ENCODE data around the gene APP.

The APP gene

DNA sequence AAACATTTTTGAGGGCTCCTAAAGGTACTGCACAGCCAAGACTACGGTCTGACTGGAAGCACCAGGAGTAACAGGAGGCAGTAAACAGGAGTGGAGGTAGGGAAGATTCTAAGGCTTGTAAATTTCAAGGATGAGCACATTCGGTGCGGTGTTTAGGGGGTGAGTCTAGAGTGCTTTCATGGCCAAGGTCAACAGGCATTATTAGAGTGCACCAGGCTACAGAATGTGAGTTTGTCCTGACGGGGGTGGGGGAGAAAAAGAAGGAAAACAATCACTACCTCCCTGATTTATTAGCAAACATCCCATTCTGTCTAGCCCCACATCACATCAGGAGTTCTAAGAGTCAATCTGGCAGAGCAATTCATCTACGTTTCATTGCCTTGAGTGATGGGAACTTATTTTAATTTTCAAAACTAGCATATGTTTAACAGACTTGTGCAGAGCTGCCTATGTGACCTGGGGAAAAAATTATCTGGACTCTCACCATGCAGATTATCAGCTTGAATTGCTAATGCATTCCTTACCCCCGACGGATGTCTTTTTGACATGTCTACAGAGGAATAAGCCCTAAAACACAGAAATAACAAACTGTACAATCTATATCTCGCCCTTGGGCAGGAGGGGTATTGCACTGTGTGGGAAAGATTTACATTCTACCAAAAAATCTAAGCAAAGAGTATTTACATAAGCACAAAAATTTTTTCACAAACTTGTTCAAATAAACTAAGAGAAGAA, 45.0 kb downstream of the APP start:
- Histone ChIP-seq H3K4me2 (ENCODE audit: low read length) (no peak overlapping the region), H2AFZ (ENCODE audit: low read length) (no peak overlapping the region), H3K27me3 (ENCODE audit: insufficient read depth, low read length) (no peaks in the 10 kb centered on the region), H3F3A (ENCODE audit: insufficient read depth, low read length) (no peaks in the 10 kb centered on the region), H3K9ac (ENCODE audit: low read length) (no peak overlapping the region), H3K79me2 (ENCODE audit: insufficient read depth, low read length) (no peaks in the 10 kb centered on the region), H3K4me1 (ENCODE audit: insufficient read depth, low read length, severe bottlenecking) (no peaks in the 10 kb centered on the region), H3K4me3 (ENCODE audit: low read depth, low read length, poor library complexity, severe bottlenecking) (no peak overlapping the region), H3K9me2 (ENCODE audit: low read depth, low read length) (no peaks in the 10 kb centered on the region), H4K20me1 (ENCODE audit: insufficient read depth, low read length) (no peaks in the 10 kb centered on the region), H3K27ac (ENCODE audit: low read depth, low read length, poor library complexity, severe bottlenecking) (no peak overlapping the region), H3K36me3 (ENCODE audit: insufficient read depth, low read length) (no peaks in the 10 kb centered on the region), H3K9me3 (ENCODE audit: low read length) (no peaks in the 10 kb centered on the region)
- TF ChIP-seq, protein P1, sequence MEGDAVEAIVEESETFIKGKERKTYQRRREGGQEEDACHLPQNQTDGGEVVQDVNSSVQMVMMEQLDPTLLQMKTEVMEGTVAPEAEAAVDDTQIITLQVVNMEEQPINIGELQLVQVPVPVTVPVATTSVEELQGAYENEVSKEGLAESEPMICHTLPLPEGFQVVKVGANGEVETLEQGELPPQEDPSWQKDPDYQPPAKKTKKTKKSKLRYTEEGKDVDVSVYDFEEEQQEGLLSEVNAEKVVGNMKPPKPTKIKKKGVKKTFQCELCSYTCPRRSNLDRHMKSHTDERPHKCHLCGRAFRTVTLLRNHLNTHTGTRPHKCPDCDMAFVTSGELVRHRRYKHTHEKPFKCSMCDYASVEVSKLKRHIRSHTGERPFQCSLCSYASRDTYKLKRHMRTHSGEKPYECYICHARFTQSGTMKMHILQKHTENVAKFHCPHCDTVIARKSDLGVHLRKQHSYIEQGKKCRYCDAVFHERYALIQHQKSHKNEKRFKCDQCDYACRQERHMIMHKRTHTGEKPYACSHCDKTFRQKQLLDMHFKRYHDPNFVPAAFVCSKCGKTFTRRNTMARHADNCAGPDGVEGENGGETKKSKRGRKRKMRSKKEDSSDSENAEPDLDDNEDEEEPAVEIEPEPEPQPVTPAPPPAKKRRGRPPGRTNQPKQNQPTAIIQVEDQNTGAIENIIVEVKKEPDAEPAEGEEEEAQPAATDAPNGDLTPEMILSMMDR (IDR thresholded peaks at IDR 0.05; ENCODE audit: low read length) = no peak
- no peak for TF ChIP-seq EZH2 (IDR thresholded peaks at IDR 0.05; ENCODE audit: borderline replicate concordance, low read length)

DNA sequence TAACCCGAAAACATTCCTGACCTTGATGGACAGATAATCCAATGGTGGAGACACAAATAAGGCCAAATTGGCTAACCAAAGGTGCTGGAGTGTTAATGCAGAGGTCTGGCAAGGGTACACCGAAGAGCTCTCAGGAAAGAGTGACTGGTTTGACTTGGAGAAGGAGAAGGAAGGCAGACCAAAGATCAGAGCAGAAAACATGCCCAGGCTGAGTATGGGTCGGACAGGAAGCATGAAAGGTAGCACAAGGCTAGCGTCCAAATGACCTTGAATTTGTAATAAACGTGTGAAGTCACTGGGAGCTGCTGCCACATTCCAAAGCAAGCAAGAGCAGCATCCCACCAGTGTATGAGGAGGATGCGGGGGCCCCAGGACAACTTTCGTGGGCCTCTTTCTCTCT, 45.7 kb downstream of the APP start:
- Histone ChIP-seq H3K9ac (ENCODE audit: low read length) (no peak overlapping the region), H2AFZ (ENCODE audit: low read length) (no peak overlapping the region), H3K79me2 (ENCODE audit: insufficient read depth, low read length) (no peaks in the 10 kb centered on the region), H3F3A (ENCODE audit: insufficient read depth, low read length) (no peaks in the 10 kb centered on the region), H3K4me3 (ENCODE audit: low read depth, low read length, poor library complexity, severe bottlenecking) (no peak overlapping the region), H3K27me3 (ENCODE audit: insufficient read depth, low read length) (no peaks in the 10 kb centered on the region), H3K9me3 (ENCODE audit: low read length) (no peaks in the 10 kb centered on the region), H3K9me2 (ENCODE audit: low read depth, low read length) (no peaks in the 10 kb centered on the region), H3K27ac (ENCODE audit: low read depth, low read length, poor library complexity, severe bottlenecking) (no peak overlapping the region), H3K4me2 (ENCODE audit: low read length) (no peak overlapping the region), H3K4me1 (ENCODE audit: insufficient read depth, low read length, severe bottlenecking) (no peaks in the 10 kb centered on the region), H4K20me1 (ENCODE audit: insufficient read depth, low read length) (no peaks in the 10 kb centered on the region), H3K36me3 (ENCODE audit: insufficient read depth, low read length) (no peaks in the 10 kb centered on the region)
- no peak for TF ChIP-seq EZH2 (IDR thresholded peaks at IDR 0.05; ENCODE audit: borderline replicate concordance, low read length)
- TF ChIP-seq, protein P1 (IDR thresholded peaks at IDR 0.05; ENCODE audit: low read length) = no peak

DNA sequence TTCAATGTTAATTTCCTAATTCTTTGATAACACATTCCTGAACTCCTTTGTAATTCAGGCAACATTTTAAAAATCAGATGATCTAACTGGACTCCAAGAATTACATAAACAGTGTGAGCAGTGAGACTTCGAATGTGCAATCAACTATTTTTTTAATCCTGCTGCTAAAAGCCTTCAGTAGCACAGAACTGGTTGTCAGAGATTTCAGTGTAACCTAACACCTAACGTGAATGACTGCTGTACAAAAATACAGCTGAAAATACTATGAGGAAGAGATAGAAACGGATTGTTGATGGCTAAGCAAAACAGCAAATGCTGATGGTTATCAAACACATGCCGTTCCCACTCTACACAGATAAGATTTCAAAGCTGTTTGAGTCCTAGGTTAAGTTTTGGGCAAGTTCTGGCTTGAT, 46.1 kb downstream of the APP start:
- Histone ChIP-seq H2AFZ (ENCODE audit: low read length) (no peak overlapping the region), H3K4me1 (ENCODE audit: insufficient read depth, low read length, severe bottlenecking) (no peaks in the 10 kb centered on the region), H3F3A (ENCODE audit: insufficient read depth, low read length) (no peaks in the 10 kb centered on the region), H3K9me3 (ENCODE audit: low read length) (no peaks in the 10 kb centered on the region), H3K9ac (ENCODE audit: low read length) (no peak overlapping the region), H3K36me3 (ENCODE audit: insufficient read depth, low read length) (no peaks in the 10 kb centered on the region), H3K4me3 (ENCODE audit: low read depth, low read length, poor library complexity, severe bottlenecking) (no peak overlapping the region), H4K20me1 (ENCODE audit: insufficient read depth, low read length) (no peaks in the 10 kb centered on the region), H3K79me2 (ENCODE audit: insufficient read depth, low read length) (no peaks in the 10 kb centered on the region), H3K4me2 (ENCODE audit: low read length) (no peak overlapping the region), H3K27ac (ENCODE audit: low read depth, low read length, poor library complexity, severe bottlenecking) (no peak overlapping the region), H3K27me3 (ENCODE audit: insufficient read depth, low read length) (no peaks in the 10 kb centered on the region), H3K9me2 (ENCODE audit: low read depth, low read length) (no peaks in the 10 kb centered on the region)
- no peak for TF ChIP-seq EZH2 (IDR thresholded peaks at IDR 0.05; ENCODE audit: borderline replicate concordance, low read length)
- TF ChIP-seq, protein P1 (IDR thresholded peaks at IDR 0.05; ENCODE audit: low read length) = no peak
